Stimulated activated CD4-positive, alpha-beta T cell treated with anti-CD3 and anti-CD28 coated beads, TNF-alpha, amount 100 ng/mL, for 1 hour (primary cell): ENCODE data around the gene HOTAIR.
A peak's percentile ranks its signal among the peaks of the same experiment; 100 is the strongest.

ENCODE experiments used
- DNase-seq, 3 donors: peaks; one replicate each; pipeline ENCODE4 v3.0.0-alpha.2; 2020; ENCODE audit warnings: low read depth in 3 of 3, low spot score in 1 of 3

Gene HOTAIR

GRCh38 chr12:53988541-53989226 lies 13.9 kb upstream of the HOTAIR start:
- DNase-seq: no peak

DNA sequence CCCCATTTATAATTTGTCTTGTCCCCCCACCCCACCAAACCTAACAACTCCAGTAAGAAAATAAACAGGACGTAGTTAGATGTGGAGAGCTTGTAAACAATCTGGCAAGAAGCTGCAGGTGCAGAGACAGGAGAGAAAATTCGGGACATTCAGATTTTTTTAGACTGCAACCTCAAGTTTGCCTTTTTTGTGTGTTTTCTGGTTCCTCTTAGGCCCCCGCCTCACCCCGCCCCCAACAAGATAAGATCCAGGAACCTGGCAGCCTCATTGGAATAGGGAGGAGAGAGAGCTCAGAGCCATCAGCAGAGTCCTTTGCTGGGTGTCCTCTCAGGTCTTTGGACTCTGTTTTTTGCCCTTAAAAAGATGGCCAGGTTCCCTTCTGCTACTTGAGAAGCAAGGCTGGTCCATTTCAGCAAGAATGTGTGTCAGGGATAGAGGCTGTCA lies 13.1 kb upstream of the HOTAIR start:
- DNase-seq: no peak

DNA sequence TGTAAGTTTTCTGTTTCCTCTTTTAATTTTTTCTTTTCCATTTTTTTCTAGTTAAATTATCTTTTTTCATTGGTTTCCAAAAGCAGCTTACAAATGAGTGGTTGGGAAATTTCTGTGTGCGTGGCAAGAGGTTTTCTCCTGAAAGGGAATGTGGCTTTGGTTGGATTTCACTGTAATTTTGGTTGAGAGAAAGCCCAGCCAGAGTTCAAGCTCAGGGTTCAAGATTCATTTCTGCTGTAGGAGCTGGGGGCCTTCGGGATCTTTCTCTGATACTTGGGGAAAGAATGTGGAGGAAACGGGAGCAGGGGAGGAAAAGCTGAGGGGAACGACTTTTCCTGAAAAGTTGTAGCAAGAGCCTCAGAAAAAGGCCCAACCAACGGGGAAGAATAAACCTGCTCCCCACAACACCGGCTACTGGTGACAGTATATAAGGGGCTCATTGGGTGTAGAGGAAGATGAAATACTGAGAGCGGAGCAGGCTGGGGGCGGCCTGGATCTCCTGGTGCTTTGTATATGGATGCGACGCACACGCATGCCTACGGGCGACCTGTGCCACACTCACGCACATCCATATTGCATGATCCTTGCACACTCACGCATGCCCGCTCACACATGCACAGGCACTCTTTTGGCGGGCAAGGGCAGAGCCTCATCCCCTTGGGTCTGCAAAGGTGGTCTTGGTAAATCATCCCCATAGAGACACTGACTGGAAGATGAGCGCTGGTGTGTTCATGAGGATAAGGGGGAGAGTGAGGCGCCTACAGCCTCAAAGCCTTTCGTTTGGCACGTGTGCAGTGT lies 12.1 kb upstream of the HOTAIR start:
- DNase-seq: no peak

DNA sequence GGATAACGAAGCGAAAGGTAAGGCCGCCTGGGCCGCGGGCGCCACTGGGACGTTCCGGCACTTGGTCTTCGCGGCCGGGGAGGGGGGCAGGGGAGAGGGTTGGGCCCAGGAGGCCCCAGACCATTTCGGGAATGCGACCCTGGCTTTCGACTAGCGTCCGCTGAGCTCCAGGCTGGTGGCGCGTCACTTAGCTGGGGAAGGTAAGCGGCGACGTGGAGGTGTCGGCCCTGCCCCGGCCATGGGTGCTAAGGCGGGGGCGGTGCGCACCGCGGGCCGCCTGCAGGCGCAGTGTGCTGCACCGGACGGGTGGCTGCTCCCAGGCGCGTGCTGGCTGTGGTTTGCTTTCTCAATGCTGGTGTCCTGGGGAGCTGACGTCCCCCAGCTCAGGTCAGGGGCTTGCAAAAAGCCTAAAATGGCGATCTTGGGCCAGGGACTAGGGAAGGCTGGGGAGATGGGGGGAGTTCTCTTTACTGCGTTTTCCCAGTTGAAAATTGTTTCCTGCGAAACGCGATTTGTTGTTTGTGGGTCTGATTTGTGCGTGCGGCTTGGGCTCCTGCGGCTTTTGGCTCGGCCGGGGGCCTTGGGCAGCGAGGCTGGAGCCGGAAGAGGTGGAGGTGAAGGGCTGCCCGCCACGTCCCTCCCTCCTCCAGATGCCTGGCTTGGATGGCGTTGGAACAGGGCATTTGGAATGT lies 11.4 kb upstream of the HOTAIR start:
- DNase-seq: no peak

- no peak for DNase-seq
These were observed 10.9 kb upstream of the HOTAIR start for GRCh38 chr12:53985692-53985993.

- DNase-seq: peak in 2 of 3 donors; percentile 29 to 73
These were observed 10.3 kb upstream of the HOTAIR start, which contains the start of gene HOXC10 for GRCh38 chr12:53984901-53985691. TSS of gene HOXC10 (plus strand) at chr12:53985146. CDS start at chr12:53985260, 114 bp downstream.

DNA sequence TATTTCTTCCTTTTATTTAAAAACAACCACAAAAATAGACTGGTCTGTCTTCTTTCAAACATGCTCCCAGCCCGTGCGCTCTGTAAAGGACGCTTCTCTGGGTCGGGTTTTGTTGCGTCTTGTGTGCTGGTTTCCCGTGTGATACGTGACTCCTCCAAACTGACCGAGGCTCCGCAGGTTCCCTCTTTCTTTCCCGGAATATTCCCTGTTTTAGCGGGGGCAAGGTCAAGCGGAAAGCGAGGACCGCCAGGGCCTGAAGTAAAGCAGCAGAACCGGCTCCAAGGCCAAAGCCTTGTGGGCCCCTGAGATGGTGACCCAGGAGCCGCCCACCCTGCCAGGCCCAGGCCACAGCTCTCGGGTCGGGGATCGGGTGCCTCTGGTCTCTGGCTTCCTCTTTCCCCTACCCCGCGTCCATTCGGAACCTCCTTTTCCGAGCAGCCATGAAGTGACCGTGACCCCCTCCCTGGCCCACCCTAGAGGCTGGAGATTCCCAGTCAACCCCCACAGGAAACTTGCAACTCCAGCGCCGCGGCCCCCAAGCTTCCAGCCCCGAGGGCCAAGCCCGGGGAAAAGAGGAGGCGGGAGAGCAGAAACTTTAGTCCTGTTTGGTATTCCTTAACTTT lies 9.3 kb upstream of the HOTAIR start:
- no peak for DNase-seq

- no peak for DNase-seq
These were observed 8.8 kb upstream of the HOTAIR start for GRCh38 chr12:53983568-53983949.

DNA sequence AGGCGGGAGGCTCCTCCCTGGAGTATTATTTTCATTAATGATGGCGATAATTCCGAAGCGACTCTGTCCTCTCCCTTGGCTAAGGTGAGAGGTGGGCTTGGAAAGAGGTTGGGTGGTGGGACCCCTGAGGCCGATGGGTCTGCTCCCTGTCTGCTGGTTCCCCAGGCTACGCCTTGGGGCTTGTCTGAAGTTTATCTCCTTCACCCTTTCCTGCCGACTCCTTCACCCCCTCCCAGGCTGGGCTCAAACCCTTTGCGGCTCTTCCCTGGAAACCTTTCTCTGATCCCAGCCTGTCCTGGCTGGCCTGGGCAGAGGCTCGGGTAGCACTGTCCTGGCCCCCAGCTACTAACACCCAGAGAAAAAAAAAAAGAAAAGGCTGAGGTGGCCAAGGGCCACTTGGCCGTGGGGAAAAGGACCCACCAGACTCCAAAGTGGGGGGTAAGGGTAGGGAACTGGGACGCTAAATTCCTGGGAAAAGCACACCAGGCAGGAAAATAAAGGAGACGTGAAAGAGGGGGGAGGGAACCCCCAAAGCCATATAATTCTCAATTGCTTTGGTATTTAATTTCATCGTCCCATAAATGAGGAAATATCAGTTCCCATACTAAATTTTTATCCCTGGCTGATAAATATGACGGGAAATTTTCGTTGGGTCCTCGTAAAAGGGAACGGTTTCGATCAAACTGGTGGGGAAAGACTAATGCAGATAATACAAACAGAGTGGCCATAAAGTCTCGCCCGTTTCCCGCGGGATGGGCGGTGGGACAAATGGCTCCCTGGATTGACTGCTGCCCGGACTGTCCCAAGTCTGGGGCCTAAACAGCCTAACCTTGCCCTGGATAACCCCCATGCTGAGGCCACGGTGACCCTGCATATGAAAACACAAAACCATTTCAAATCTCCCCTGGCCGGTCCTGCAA lies 8.2 kb upstream of the HOTAIR start:
- no peak for DNase-seq

GRCh38 chr12:53981634-53982565 lies 7.1 kb upstream of the HOTAIR start:
- DNase-seq: no peak

- no peak for DNase-seq
These were observed 6.2 kb upstream of the HOTAIR start for GRCh38 chr12:53980802-53981496.

GRCh38 chr12:53980104-53980801 lies 5.5 kb upstream of the HOTAIR start:
- no peak for DNase-seq

DNA sequence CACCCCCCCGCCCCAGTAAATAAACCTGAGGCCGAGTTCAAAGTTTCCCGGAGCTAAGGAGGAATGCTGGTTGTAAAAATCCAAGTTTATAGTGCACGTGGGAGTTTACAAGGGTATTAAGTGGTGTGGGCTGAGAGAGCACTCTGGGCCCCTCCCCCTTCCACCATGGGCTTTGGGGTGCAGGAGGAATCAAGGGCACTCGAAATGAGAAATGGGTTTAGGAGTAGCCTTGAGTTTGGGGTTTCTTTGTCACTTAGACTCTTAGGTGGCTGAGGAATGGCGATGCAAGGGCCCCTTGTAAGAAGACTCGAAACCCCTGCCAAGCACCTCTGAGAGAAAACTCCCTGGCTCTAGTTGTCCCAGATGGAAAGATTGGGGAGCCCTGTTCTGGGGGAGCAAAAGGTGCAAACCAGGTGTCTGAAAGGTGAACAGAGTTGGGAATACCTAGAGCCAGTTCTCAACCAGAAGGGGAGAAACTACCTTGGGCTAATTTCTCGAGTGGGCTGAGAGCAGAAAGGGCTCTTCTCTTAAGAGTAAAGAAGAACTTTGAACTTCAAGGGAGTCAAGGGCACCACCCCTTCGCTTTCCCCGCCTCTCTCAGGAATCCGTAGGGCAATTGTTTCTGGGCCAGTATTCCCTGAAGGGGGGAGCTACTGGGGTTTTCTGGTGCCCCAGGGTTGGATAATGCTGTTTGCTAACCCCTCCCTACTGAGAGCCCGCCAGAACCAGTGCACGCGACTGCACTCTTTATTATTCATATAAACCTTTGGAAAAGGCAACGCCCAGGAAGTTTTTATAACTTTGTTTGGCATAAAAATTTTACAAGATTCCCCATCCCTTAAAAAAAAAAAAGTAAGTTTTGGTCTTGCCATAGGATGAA lies 4.0 kb upstream of the HOTAIR start:
- no peak for DNase-seq

GRCh38 chr12:53977596-53978445 lies 3.1 kb upstream of the HOTAIR start:
- DNase-seq: no peak

GRCh38 chr12:53976823-53977595 lies 2.3 kb upstream of the HOTAIR start:
- no peak for DNase-seq
